ENCODE results near the gene LYST.

Gene LYST

GRCh38 chr1:235883261-235883927, 16.7 kb upstream of the LYST start:
- peak; percentile 71 for DNase-seq

DNA sequence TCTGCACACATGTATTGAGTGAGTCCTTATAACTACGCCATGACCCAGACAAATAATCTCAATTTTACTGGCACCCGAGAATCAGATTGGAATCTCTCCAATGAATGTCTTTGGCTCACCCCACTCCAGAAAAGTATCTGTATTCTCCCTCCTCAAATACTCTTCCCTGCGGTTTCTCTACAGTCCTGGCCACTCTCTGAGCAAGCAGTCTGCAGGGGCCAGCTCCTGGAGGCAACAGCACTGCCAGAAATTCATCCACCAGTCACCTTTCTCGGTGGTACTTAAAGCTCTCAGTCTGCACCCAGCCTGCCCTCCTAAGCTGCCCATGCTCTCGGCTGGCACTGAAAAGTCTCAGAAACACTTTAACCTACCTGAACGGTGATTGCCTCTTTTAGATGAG, 16.1 kb upstream of the LYST start:
- DNase-seq = no peak

- no peak for DNase-seq
These were observed 15.4 kb upstream of the LYST start for GRCh38 chr1:235881930-235882700.

DNA sequence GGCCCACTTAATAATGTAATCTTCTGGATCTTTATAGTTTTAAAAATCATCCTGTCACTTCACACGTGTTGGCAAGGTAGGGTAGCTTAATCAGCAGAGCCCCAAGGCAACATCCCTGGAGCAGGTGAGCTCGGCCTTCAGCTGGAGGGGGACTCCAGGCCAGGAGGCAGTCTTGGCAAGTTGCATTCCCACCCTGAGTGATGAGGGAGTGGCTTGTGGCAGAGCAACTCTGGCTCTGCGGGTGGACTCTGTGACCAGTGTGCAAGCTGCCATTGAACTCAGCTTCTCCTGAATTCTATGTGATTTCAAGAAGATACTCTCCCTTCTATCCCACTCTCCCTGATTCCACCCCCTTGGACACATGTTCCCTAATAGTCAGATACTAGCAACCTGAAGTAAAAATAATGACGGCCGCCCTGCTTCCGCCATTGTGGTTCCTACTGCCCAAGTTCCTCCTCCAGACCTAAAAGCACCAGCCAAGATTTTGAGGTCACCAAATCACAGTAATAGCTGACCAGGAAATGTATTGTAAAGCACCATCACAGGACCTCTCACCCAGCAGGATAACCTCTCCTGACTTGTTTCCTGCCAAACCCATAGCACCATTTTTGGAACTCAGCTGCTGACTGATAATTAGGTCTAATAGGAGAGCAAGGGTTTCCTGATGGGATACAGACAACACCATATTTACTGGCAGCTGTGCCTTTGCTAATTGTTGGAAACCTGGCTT, 11.5 kb upstream of the LYST start:
- peak; percentile 79 for DNase-seq

GRCh38 chr1:235876402-235876841, 9.7 kb upstream of the LYST start:
- peak; percentile 88 for DNase-seq

- DNase-seq = peak; percentile 52
These were observed 8.4 kb upstream of the LYST start for GRCh38 chr1:235875036-235875597.

DNA sequence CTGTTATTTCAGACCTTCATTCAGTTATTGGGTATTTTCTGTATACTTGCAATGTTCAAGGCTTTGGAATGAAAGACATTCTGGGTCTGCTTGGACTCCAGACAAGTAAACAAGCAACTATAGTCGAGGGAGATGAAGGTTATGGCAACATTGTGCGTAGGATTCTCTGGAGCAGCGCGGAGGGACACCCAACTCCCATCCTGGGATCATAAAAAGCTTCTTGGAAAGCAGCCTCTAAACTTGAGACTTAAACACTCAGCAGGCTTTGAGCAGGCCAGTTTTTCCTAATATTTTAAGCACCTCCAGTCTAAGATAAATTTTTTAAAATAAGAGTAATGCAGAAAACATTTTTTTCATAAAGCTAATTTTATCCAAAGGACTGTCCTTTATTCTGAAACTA, 7.6 kb upstream of the LYST start:
- DNase-seq = no peak

DNA sequence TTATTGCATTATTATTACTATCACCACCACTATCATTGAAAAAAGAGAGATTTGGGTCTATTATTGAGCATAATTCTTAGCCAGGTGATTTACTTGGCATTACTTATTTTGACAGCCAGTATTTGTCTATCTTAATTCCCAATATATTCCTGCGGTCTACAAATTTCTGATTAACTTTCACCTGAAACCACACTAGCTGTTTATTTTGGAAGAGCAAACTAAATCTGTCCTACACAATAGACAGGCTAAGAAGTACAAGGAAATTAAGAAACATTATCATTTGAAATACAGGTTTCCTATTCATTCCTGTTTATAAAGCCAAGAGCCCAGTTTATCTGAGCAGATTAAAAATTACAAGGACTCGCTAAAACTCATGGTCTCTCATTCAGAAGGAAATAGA, 6.9 kb upstream of the LYST start:
- no peak for DNase-seq

DNA sequence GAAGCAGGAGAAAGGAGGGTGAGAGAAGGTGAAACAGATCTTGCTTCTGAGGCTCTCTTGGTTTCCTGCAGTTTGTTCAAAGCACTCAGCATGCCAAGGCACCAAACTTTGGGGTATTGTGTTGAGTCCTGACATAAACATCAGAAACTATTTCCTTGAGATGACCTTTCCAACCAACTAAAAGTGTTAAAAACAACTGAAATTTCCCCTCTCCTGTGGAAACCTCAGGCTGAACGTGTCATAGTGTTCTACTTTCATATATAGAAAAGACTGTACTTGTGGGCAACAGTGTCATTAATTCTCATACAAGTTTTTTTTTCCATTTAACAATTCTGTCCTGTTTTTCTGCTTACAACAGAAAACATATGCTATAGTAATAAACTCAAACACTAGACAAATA, 6.3 kb upstream of the LYST start:
- no peak for DNase-seq

- DNase-seq = no peak
These were observed 5.6 kb upstream of the LYST start for GRCh38 chr1:235872270-235872669.

- no peak for DNase-seq
These were observed 1.3 kb upstream of the LYST start for GRCh38 chr1:235867903-235868469.

DNA sequence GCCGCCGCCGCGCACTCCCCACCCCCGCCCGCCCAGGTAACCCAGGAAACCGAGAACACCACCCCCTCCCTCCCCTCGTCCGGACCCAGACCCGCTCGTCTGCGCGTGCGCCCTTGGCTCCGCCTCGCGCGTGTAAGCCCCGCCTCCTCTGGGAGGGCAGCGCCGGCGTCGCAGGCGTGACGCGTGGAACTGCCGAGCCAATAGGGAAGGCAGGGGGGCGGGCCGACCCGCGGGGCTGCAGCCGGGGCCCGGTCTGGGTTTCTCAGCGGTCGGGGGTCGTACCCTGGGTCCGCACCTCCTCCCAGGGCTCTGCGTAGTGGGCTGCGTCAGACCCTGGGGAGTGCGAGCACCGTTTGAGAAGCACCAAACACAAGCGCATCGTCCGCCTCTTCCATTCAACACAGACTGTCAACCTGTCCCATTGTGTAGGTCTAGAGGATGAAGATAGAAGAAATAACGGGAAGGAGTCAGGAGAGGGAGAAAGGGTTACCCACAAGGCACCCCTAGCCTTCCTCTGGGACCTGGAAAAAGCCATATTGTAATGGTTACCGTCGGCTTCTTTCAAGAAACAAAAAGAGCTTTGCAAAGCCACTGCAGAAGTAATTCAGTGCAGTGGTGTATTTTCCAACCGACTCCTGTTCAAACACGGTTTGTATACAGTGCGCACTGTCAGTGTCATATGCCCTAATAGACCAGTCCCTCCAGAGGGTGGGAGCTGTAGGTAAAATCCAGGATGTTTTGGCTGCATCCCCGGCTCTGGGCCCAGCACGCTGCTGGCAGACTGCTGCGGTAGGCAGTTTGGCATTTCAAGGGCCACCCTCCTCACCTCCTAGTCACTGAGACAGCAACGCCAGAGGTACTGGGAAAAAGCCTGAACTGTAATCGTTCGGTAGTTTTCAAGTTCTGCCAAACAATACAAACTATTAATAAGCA, 473 bp upstream of the LYST start:
- DNase-seq = peak; percentile 95

GRCh38 chr1:235865565-235866204, 1.0 kb downstream of the LYST start:
- DNase-seq = no peak

DNA sequence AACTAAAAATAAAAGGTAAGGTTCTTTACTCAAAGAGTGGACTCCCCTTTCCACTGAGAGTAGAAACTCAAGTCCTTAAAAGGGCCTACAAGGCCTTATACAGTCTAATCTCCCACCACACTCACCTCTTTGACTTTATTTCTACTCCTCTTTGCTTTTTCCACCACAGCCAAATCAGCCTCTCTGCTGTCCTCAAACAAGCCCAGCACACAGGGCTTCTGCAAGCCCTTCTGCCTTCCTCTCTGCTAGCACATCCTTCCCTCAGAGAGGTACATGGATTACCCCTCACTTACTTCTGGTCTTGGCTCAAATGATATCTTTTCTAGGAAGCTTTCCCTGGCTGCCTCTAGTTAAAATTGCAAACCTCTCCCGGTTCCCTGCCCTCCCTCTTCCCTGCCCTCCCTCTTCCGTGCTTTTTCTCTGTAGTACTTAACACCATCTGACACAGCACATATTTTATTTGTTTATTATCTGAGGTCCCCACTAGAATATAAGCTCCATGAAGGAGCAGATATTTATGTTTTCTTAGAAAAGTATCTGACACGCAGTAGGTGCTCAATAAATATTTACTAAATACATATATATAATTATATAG, 1.7 kb downstream of the LYST start:
- DNase-seq = no peak

DNA sequence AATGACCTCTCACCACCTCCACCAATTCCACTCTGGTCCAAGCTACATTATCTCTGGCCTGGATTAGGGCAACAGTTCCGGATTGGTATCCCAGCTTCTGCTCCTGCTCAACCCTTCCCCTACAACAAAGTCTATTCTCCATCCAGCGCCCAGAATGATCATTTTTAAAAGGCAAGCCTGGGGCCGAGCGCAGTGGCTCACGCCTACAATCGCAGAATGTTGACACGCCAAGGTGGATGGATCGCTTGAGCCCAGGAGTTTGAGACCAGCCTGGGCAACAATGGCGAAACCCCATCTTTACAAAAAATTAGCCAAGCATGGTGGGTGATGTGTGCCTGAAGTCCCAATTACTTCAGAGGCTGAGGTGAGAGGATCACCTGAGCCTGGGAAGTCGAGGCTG, 2.2 kb downstream of the LYST start:
- DNase-seq = no peak

DNA sequence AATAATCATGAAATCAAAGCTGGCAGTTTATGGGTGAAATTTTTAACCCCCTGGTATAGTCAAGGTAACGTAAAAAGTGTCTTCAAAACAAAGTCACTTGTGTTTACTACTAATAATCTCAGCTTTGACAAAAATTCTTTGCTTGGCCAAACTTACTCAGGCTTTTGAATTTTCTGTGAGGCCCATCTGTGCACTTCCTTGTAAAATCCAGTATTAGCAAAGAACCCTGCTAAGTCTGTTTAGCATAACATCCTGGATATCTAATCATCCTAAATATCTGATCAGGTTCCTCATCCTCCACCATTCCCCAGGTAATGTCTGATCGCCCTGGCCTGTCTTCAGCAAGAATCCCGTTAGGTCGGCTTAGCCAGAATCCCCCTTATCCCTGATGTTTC, 3.0 kb downstream of the LYST start:
- peak; percentile 42 for DNase-seq

- DNase-seq = no peak
These were observed 4.8 kb downstream of the LYST start for GRCh38 chr1:235861857-235862256.

- DNase-seq = no peak
These were observed 5.9 kb downstream of the LYST start for GRCh38 chr1:235860829-235861228.

- DNase-seq = no peak
These were observed 6.9 kb downstream of the LYST start for GRCh38 chr1:235859789-235860188.

- peak; percentile 66 for DNase-seq
These were observed 7.9 kb downstream of the LYST start for GRCh38 chr1:235858766-235859165.

DNA sequence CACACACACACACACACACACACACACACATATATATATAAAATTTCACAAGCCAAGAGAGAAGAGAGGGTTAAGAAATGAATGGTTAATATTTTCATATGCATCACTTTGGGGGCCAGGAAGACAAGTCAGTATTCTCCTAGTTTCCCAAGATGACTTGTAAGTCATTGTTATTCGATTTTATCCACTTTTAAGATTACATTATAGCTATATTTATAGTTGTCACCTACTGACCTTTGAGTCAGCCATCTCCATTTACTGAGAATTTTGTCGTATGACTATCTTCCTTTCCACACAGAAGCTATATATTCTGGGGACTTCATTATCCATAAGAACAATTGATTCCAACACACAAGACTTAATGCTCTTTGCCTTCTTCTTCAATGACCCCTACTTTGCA, 8.9 kb downstream of the LYST start:
- no peak for DNase-seq
